HG03432 (cell line): ENCODE data around the gene ZNF202.
"Not testable (repeated sequence)": the region's sequence is repeated elsewhere in the genome, so short reads cannot be mapped to it uniquely, and the experiment has no call there.

Experiments used
- ATAC-seq: cut with Tn5 transposase; IDR thresholded peaks from one replicate; pipeline ENCODE4 v1.9.1; 2021; ENCODE audit warnings: mild to moderate bottlenecking, moderate library complexity; ENCODE audit not compliant: unreplicated experiment

ZNF202 gene

GRCh38 chr11:123742031-123742723 lies 717 bp upstream of the ZNF202 start:
- no peak for ATAC-seq

DNA sequence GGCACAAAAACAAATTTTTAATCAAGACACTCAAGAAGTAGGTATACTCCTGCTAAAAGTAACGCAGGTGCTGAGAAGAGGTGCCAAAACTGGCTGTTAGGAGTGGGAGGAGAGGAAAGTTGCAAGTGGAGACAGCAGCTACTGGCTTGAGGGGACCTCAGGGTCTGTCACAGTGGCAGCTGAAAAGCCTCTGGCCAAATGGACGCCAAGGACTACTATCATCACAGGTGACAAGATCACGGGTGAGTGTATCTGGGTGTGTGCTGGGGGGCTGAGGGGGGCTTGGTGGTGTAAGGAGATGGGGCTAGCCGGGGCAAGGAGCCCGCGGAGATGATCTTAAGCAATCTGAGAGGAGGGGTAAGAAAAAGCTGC lies 687 bp downstream of the ZNF202 start:
- ATAC-seq, result peak; percentile 0

GRCh38 chr11:123738374-123738773 lies 3.1 kb downstream of the ZNF202 start:
- no peak for ATAC-seq

DNA sequence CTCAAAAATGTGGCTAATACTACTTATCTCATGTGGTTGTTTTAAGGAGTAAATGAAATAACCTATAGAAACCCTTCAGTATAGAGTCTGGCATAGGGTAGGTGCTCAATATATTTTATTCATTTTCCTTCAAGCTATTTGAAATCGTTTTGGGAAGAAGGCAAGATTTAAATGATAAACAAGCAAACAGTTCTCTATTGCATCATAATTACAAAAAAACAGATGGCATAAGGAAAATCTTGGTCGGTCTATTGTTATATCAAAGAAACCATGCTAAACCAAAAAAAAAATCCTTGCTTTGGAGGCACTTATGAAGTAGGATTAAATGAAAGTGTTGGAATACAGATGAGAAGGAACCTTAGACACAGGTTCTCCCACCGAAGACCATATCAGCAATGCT lies 4.7 kb downstream of the ZNF202 start:
- no peak for ATAC-seq

GRCh38 chr11:123729602-123730001 lies 11.9 kb downstream of the ZNF202 start:
- no peak for ATAC-seq

DNA sequence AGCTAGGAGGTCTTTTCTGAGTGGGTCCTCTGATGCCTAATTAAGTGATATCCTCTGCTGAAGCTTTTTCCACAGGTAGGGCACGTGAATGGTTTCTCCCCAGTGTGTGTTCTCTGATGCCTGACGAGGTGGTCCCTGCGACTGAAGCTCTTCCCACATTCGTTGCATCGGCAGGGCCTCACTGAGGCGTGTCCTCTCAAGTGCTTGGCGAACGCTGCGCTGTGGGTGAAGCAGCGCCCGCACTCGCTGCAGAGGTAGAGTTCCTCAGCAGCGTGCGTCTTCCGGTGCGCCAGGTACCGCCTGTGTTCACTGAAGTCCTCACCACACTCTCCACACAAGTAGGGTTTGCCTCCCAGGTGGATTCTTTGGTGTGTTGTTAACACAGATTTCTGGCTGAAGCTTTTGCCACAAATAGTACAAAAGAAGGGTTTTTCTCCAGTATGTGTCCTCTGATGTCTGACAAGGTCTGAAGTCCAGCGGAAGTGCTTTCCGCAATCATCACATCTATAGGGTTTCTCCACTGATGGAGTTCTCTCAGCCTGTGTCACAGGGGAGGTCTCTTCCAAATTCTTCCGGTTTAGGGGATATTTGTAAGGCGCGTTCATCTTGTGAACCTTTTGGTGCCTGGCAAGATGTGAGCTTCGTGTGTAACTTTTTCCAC lies 15.3 kb downstream of the ZNF202 start:
- no peak for ATAC-seq

GRCh38 chr11:123719452-123719851 lies 22.0 kb downstream of the ZNF202 start:
- no peak for ATAC-seq

DNA sequence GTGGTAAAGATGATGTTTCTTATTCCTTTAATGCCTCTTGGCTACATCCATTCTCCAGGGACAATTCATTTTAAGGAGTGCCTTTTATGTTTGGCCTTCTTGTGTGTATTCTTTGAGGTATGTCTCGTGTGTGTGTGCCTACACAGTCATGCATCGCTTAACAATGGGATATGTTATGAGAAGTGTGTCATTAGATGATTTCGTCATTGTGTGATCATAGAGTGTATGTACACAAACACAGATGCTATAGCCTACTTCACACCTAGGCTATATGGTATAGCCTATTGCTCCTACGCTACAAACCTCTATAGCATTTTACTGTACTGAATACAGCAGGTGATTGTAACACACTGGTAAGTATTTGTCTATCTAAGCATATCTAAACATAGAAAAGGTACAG lies 23.0 kb downstream of the ZNF202 start:
- ATAC-seq, result no peak

DNA sequence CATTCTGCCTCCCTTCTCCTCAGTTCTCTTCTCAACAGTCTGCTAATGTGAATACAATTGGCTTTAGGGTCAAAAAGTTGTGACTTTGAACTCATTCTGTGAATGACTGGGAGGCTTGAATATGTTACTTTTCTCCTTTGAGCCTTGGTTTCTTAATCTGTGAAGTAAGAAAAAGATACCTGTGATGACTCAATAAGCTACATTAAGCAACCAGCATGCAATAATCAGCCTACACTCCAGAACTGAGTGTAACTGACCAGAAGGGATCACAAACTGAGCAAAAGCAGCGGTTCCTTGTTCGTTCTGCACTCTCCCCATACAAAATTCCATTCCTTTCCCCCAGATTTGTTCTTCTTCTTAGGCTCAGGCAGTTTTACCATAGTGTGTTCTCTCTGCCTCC lies 23.4 kb downstream of the ZNF202 start:
- ATAC-seq, result no peak

GRCh38 chr11:123712627-123713026 lies 28.8 kb downstream of the ZNF202 start:
- ATAC-seq, result not testable (repeated sequence)

DNA sequence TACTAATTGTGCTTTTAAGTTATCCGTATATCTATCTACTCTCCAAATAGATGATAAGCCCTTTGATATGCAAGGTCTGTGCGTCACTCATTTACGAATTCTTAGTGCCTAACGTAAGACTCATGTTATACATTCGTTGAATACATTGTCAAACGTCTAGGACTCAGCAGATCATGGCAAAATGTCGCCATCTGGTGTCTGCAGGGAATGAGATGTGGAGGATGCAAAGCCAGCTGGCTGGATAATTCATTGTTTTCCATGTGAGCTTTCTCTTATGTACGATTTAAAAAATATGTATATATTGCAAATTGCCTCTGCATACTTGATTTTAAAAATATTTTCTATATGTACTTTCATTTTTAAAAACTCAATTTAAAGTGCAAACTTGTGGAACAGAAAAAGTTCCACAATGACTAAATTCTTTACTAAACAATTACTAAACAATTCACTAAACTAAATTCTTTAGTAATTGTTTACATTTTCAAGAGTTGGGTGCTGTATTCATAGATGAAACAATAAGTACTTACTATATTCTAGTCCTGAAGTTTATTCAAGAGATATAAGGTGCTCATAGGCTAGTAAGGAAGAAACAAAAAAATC lies 33.8 kb downstream of the ZNF202 start:
- peak; percentile 70 for ATAC-seq

DNA sequence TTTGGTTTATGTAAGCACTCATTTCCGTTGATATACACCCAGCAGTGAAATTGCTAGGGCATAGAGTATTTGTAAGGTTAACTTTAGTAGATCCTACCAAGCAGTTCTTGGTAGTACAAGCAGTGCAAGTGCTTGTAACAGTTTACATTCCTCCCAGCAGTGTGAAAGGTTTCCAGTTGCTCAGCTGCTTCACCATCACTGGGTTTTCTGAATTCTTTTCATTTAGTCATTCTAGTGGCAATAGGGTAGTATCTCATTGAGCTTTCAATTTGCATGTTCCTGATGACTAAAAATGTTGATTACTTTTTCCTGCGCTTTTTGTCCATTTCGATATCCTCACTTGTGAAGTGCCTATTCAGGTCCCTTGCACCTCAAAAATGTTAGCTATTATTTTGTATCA lies 34.3 kb downstream of the ZNF202 start:
- ATAC-seq, result no peak

DNA sequence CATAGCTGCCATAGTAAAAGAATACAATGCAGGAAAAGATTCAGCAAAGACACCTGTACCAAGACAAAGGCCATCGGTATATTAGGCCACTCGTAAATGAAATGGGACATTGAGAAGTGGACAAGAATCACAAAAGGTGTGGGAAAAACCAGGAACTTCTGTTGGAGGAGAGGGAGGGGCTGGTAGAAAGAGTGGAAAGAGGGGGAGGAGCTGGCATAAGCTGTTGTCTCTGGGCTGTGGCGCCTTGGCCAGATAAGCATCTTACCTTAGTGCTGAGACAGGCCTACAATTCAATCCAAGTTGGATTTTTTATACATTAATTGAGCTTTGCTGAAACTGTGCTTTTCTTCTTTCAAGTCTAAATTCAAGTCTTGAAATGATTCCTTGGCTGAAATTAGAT lies 37.1 kb downstream of the ZNF202 start:
- ATAC-seq, result no peak

DNA sequence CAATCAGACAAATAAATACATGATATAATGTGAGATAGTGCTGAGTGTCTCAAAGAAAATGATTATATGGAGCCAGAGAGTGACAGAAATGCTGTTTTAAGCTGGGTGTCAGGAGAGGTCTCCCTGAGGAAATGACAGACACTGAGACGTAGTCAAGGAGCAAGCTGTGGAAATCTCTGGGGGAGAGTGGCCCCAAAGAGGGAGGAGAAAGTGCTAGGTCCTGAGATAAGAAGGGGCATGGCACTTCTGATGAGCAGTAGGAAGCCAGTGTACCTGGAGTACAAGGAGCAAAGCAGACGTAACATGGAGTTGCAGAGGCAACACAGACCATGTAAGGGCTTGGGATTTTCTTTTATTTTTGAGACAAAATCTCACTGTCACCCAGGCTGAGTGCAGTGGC lies 38.8 kb downstream of the ZNF202 start:
- no peak for ATAC-seq

- ATAC-seq, result peak; percentile 68
These were observed 39.3 kb downstream of the ZNF202 start for GRCh38 chr11:123702139-123702538.

DNA sequence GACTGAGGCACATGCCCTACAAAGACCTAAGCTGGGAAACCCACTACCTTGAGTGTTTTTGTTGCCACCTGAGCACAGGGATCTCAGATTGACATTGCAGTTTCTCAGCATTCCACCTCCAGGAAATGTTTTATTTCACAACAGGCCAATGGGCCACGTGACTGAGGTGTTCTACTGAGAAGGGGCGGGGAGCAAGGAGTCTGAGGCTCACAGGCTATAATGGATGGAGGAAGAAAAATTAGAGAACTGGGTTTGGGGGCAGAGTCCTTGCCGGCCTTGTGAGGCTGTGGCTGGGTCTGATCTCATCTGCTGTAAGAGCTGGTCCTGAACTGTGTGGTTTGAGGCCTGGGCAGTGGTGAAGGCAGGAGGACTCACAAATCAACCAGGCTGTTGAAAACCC lies 40.7 kb downstream of the ZNF202 start:
- no peak for ATAC-seq

GRCh38 chr11:123698546-123699127 lies 42.8 kb downstream of the ZNF202 start:
- ATAC-seq, result no peak

GRCh38 chr11:123696183-123696582 lies 45.3 kb downstream of the ZNF202 start:
- ATAC-seq, result no peak

GRCh38 chr11:123695231-123695630 lies 46.2 kb downstream of the ZNF202 start:
- no peak for ATAC-seq

DNA sequence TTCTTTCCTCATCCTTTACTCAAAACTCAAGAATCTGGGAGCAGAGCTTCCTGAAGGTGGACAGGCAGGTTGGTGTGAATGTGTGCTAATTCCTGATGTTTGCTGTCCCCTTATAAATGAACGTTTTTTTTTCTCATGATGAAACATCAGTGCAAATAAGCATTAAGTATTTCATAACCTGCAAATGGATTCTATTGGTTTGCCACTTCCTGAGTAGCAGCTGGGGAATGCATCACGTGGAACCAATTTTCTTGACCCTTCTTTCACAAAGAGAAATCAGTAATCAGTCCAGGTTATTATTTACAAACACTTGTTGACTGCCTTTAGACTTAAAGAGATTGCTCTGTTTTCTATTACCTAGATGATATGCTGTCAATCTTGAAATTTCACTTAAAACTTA lies 46.9 kb downstream of the ZNF202 start:
- ATAC-seq, result no peak

DNA sequence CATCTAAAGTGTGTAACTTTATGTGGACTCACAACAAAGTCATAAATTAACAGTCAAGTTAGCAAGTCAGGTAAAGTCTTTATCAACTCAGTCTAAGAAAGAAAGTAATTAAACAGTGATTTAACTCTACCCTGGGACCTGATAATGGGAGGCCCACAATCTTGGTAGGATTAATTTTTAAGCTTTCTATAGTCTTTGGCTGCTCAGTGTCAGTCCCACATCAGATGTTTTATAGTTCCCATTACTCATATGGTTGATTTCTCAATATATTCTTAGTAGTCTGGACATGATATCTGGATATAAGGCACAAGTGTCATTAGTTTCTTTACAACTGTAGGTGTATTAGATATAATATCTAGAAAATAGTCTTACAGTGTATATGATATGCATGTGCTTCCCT lies 48.5 kb downstream of the ZNF202 start:
- no peak for ATAC-seq

- no peak for ATAC-seq
These were observed 51.0 kb downstream of the ZNF202 start for GRCh38 chr11:123690485-123690884.
